ENCODE data around the gene GAB4. TPM values are rescaled to one million over a fixed set of nuclear protein-coding genes. Genes with fewer than 3 reads are reported as not detected.

The GAB4 gene
- total RNA-seq, 1 donor from 2014 or later, result not detected

DNA sequence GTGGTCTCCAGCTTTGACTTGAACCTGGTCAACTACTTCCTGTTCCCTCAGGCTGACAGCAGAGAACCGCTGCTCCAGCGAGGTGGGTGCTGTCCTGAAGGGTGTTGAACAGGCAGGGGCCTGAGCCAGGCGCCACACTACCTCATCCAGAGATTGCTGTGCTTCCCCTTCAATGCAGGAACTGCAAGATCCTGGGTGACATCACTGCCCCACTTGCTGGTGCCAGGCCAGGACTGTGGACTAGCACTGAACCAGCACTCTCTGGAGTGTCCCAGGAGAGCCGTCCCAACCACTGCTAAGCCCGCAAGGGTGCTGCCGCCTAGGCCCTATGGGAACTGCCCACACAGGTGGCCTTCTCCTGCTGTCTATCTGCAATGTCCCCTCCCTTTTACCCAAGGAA, 51.7 kb downstream of the GAB4 start:
- H2AFZ ChIP-seq (ENCODE audit: low read depth, low read length), result no peak overlapping the region
- H3K4me2 ChIP-seq (ENCODE audit: low read length), result no peak overlapping the region
- TF ChIP-seq CTCF (IDR thresholded peaks at IDR 0.05; ENCODE audit: insufficient read depth, low read depth, low read length), result no peak
- TF ChIP-seq EZH2 (IDR thresholded peaks at IDR 0.05; ENCODE audit: insufficient read depth, low read length), result no peak
- H3K4me3 ChIP-seq (ENCODE audit: insufficient read depth, low read depth, low read length), result no peak overlapping the region
- peaks cover 6% of the 10 kb centered on the region for H3K9me3 ChIP-seq (ENCODE audit: insufficient read depth, low read depth, low read length)
- no peaks in the 10 kb centered on the region for H3K27me3 ChIP-seq (ENCODE audit: insufficient read depth, low read length)
- DNase-seq (ENCODE audit: low read depth) (no peak), FAIRE-seq (no peak)
- no peaks in the 10 kb centered on the region for H3K4me1 ChIP-seq (ENCODE audit: insufficient read depth, low read length)
- H3K27me3 Mint-ChIP-seq (ENCODE audit: low read depth, unreplicated experiment), result no peaks in the 10 kb centered on the region
- H3K4me1 Mint-ChIP-seq (ENCODE audit: low read depth, unreplicated experiment), result no peaks in the 10 kb centered on the region
- no peaks in the 10 kb centered on the region for H4K20me1 ChIP-seq (ENCODE audit: insufficient read depth, low read length)
- no peaks in the 10 kb centered on the region for H3K36me3 ChIP-seq (ENCODE audit: insufficient read depth, low read length)
- H3K36me3 Mint-ChIP-seq (ENCODE audit: low read depth, unreplicated experiment), result no peaks in the 10 kb centered on the region
- no peak overlapping the region for H3K27ac Mint-ChIP-seq (ENCODE audit: unreplicated experiment)
- H3K27ac ChIP-seq (ENCODE audit: low read depth, low read length), result no peak overlapping the region
- H3K9me3 Mint-ChIP-seq (ENCODE audit: unreplicated experiment), result peaks cover 5% of the 10 kb centered on the region
- no peak overlapping the region for H3K4me3 Mint-ChIP-seq (ENCODE audit: unreplicated experiment)
- H3K79me2 ChIP-seq (ENCODE audit: insufficient read depth, low read length), result no peaks in the 10 kb centered on the region
- no peak overlapping the region for H3K9ac ChIP-seq (ENCODE audit: low read length)

- Histone ChIP-seq H3K27ac (ENCODE audit: low read depth, low read length) (no peak overlapping the region), H3K4me1 (ENCODE audit: insufficient read depth, low read length) (no peaks in the 10 kb centered on the region), H3K9ac (ENCODE audit: low read length) (no peak overlapping the region), H3K36me3 (ENCODE audit: insufficient read depth, low read length) (no peaks in the 10 kb centered on the region), H3K4me3 (ENCODE audit: insufficient read depth, low read depth, low read length) (no peak overlapping the region), H3K4me2 (ENCODE audit: low read length) (no peak overlapping the region), H3K9me3 (ENCODE audit: insufficient read depth, low read depth, low read length) (peaks cover 6% of the 10 kb centered on the region), H2AFZ (ENCODE audit: low read depth, low read length) (no peak overlapping the region), H3K79me2 (ENCODE audit: insufficient read depth, low read length) (no peaks in the 10 kb centered on the region), H3K27me3 (ENCODE audit: insufficient read depth, low read length) (no peaks in the 10 kb centered on the region), H4K20me1 (ENCODE audit: insufficient read depth, low read length) (no peaks in the 10 kb centered on the region)
- no peak overlapping the region for H3K27ac Mint-ChIP-seq (ENCODE audit: unreplicated experiment)
- no peaks in the 10 kb centered on the region for H3K27me3 Mint-ChIP-seq (ENCODE audit: low read depth, unreplicated experiment)
- no peaks in the 10 kb centered on the region for H3K36me3 Mint-ChIP-seq (ENCODE audit: low read depth, unreplicated experiment)
- no peak for TF ChIP-seq EZH2 (IDR thresholded peaks at IDR 0.05; ENCODE audit: insufficient read depth, low read length)
- TF ChIP-seq CTCF (IDR thresholded peaks at IDR 0.05; ENCODE audit: insufficient read depth, low read depth, low read length), result no peak
- no peak for FAIRE-seq
- no peaks in the 10 kb centered on the region for H3K4me1 Mint-ChIP-seq (ENCODE audit: low read depth, unreplicated experiment)
- peaks cover 5% of the 10 kb centered on the region for H3K9me3 Mint-ChIP-seq (ENCODE audit: unreplicated experiment)
- H3K4me3 Mint-ChIP-seq (ENCODE audit: unreplicated experiment), result no peak overlapping the region
- no peak for DNase-seq (ENCODE audit: low read depth)
These were observed 52.3 kb downstream of the GAB4 start for GRCh38 chr22:16955678-16956210.

GRCh38 chr22:16955081-16955480, 52.9 kb downstream of the GAB4 start:
- Histone ChIP-seq H3K27me3 (ENCODE audit: insufficient read depth, low read length) (no peaks in the 10 kb centered on the region), H2AFZ (ENCODE audit: low read depth, low read length) (no peak overlapping the region), H3K36me3 (ENCODE audit: insufficient read depth, low read length) (no peaks in the 10 kb centered on the region), H3K9me3 (ENCODE audit: insufficient read depth, low read depth, low read length) (peaks cover 6% of the 10 kb centered on the region), H3K4me2 (ENCODE audit: low read length) (no peak overlapping the region), H4K20me1 (ENCODE audit: insufficient read depth, low read length) (no peaks in the 10 kb centered on the region), H3K4me3 (ENCODE audit: insufficient read depth, low read depth, low read length) (no peak overlapping the region), H3K4me1 (ENCODE audit: insufficient read depth, low read length) (no peaks in the 10 kb centered on the region), H3K79me2 (ENCODE audit: insufficient read depth, low read length) (no peaks in the 10 kb centered on the region), H3K9ac (ENCODE audit: low read length) (no peak overlapping the region), H3K27ac (ENCODE audit: low read depth, low read length) (no peak overlapping the region)
- H3K27ac Mint-ChIP-seq (ENCODE audit: unreplicated experiment), result no peak overlapping the region
- H3K27me3 Mint-ChIP-seq (ENCODE audit: low read depth, unreplicated experiment), result no peaks in the 10 kb centered on the region
- TF ChIP-seq EZH2 (IDR thresholded peaks at IDR 0.05; ENCODE audit: insufficient read depth, low read length) (no peak), CTCF (IDR thresholded peaks at IDR 0.05; ENCODE audit: insufficient read depth, low read depth, low read length) (no peak)
- FAIRE-seq (no peak), DNase-seq (ENCODE audit: low read depth) (no peak)
- no peaks in the 10 kb centered on the region for H3K4me1 Mint-ChIP-seq (ENCODE audit: low read depth, unreplicated experiment)
- H3K36me3 Mint-ChIP-seq (ENCODE audit: low read depth, unreplicated experiment), result no peaks in the 10 kb centered on the region
- H3K4me3 Mint-ChIP-seq (ENCODE audit: unreplicated experiment), result no peak overlapping the region
- peaks cover 5% of the 10 kb centered on the region for H3K9me3 Mint-ChIP-seq (ENCODE audit: unreplicated experiment)

Measured in astrocyte (in vitro differentiated cells and primary cell).